OCI-LY3 (cell line): Measurements from ENCODE around the gene TMEM214.

Experiments
- H2AFZ ChIP-seq: fragments of 200-600, 300-600 bp; shearing (Covaris generic); 2 replicates; pipeline ENCODE4 v1.6.0; 2014; ENCODE audit warnings: antibody characterized with exemption, low read depth, low read length
- H3K27ac ChIP-seq: fragments of 200-600, 300-600 bp; sonication (generic); 2 replicates; pipeline ENCODE4 v1.5.1; 2014; ENCODE audit warnings: mild to moderate bottlenecking, low read length, moderate library complexity, mixed read lengths
- H3K27me3 ChIP-seq: fragments of 200-600, 300-600 bp; sonication (generic); 2 replicates; pipeline ENCODE4 v1.6.1; 2014; ENCODE audit warnings: low read depth, low read length, mixed read lengths
- H3K36me3 ChIP-seq: fragments of 200-600, 300-600 bp; sonication (generic); replicated peaks from 2 replicates; pipeline ENCODE3; 2014; ENCODE audit warnings: low read depth, low read length, mixed read lengths
- H3K4me1 ChIP-seq: fragments of 300-600, 200-600 bp; sonication (generic); 2 replicates; pipeline ENCODE4 v1.6.1; 2014; ENCODE audit warnings: low read length, mixed read lengths
- H3K4me2 ChIP-seq: fragments of 200-600, 300-600 bp; sonication (generic); 2 replicates; pipeline ENCODE4 v1.6.1; 2014; ENCODE audit warnings: low read length, mixed read lengths
- H3K4me3 ChIP-seq: fragments of 300-600, 200-600 bp; sonication (generic); 2 replicates; pipeline ENCODE4 v1.5.1; 2014; ENCODE audit warnings: antibody characterized with exemption, mild to moderate bottlenecking, low read length, moderate library complexity
- H3K79me2 ChIP-seq: fragments of 300-600, 200-600 bp; shearing (Covaris generic); 2 replicates; pipeline ENCODE4 v1.6.1; 2014; ENCODE audit warnings: mild to moderate bottlenecking, low read length, mixed read lengths
- H3K9ac ChIP-seq: fragments of 300-600, 200-600 bp; shearing (Covaris generic); 2 replicates; pipeline ENCODE4 v1.6.0; 2014; ENCODE audit warnings: mild to moderate bottlenecking, low read length, moderate library complexity
- H3K9me3 ChIP-seq: fragments of 200-600, 300-600 bp; shearing (Covaris generic); 2 replicates; pipeline ENCODE4 v1.6.1; 2014; ENCODE audit warnings: low read length, mixed read lengths; ENCODE audit not compliant: insufficient read depth
- H4K20me1 ChIP-seq: fragments of 200-600, 300-600 bp; sonication (generic); 2 replicates; pipeline ENCODE4 v1.6.1; 2016; ENCODE audit warnings: low read length, mixed read lengths; ENCODE audit not compliant: insufficient read depth
- CTCF ChIP-seq: fragments of 200-600, 300-600 bp; sonication (generic); IDR thresholded peaks from 2 replicates; pipeline ENCODE4 v1.5.1; 2014; ENCODE audit warnings: antibody characterized with exemption, low read length, low read depth
- EZH2phosphoT487 ChIP-seq: fragments of 200-600 bp; shearing (Covaris generic); IDR thresholded peaks from 2 replicates; pipeline ENCODE4 v1.6.1; 2018; ENCODE audit warnings: antibody characterized with exemption, mixed run types, low read depth

TMEM214 gene

GRCh38 chr2:27042985-27043634 lies 10.3 kb downstream of the TMEM214 start:
- H3K4me3 ChIP-seq, result peak overlapping the region; percentile 57
- H3K27me3 ChIP-seq, result no peaks in the 10 kb centered on the region
- no peaks in the 10 kb centered on the region for H4K20me1 ChIP-seq
- TF ChIP-seq EZH2phosphoT487, result no peak
- H2AFZ ChIP-seq, result no peak overlapping the region
- peaks cover 54% of the 10 kb centered on the region for H3K36me3 ChIP-seq
- H3K79me2 ChIP-seq, result no peaks in the 10 kb centered on the region
- peak overlapping the region; percentile 81 for H3K4me2 ChIP-seq
- H3K9ac ChIP-seq, result no peak overlapping the region
- H3K9me3 ChIP-seq, result peaks cover 5% of the 10 kb centered on the region; the same call in 1 of the 2 replicates
- peak overlapping the region; percentile 99 for H3K27ac ChIP-seq
- H3K4me1 ChIP-seq, result peaks cover 41% of the 10 kb centered on the region

GRCh38 chr2:27049422-27050280 lies 16.9 kb downstream of the TMEM214 start:
- H3K4me1 ChIP-seq, result peaks cover 14% of the 10 kb centered on the region
- H3K9me3 ChIP-seq, result no peaks in the 10 kb centered on the region
- H4K20me1 ChIP-seq, result no peaks in the 10 kb centered on the region
- peak overlapping the region; percentile 77 for H2AFZ ChIP-seq
- H3K27me3 ChIP-seq, result no peaks in the 10 kb centered on the region
- peak overlapping the region; percentile 96 for H3K9ac ChIP-seq
- H3K27ac ChIP-seq, result peak overlapping the region; percentile 95
- H3K4me3 ChIP-seq, result peak overlapping the region; percentile 91
- peaks cover 3% of the 10 kb centered on the region for H3K36me3 ChIP-seq
- no peaks in the 10 kb centered on the region for H3K79me2 ChIP-seq
- TF ChIP-seq CTCF (no peak), EZH2phosphoT487 (no peak)
- H3K4me2 ChIP-seq, result peak overlapping the region; percentile 93

- no peaks in the 10 kb centered on the region for H3K9me3 ChIP-seq
- peaks cover 14% of the 10 kb centered on the region for H3K4me1 ChIP-seq
- peak overlapping the region; percentile 96 for H3K9ac ChIP-seq
- H3K4me2 ChIP-seq, result peak overlapping the region; percentile 99
- H2AFZ ChIP-seq, result peak overlapping the region; percentile 77
- peaks cover 8% of the 10 kb centered on the region for H3K36me3 ChIP-seq
- no peaks in the 10 kb centered on the region for H3K27me3 ChIP-seq
- no peaks in the 10 kb centered on the region for H4K20me1 ChIP-seq
- peak overlapping the region; percentile 95 for H3K27ac ChIP-seq
- peak overlapping the region; percentile 91 for H3K4me3 ChIP-seq
- no peak for TF ChIP-seq EZH2phosphoT487
- no peaks in the 10 kb centered on the region for H3K79me2 ChIP-seq
These were observed 17.7 kb downstream of the TMEM214 start for GRCh38 chr2:27050281-27050995.

GRCh38 chr2:27050996-27051901 lies 18.5 kb downstream of the TMEM214 start, which contains the start of gene AGBL5:
AGBL5 (plus strand) TSS chr2:27051668; CDS start chr2:27052959, 1,291 bp downstream.
- Histone ChIP-seq H3K9ac (peak within 1 kb of the TSS; percentile 96), H3K27me3 (no peaks in the 10 kb centered on the region), H3K4me2 (peak within 1 kb of the TSS; percentile 99), H4K20me1 (no peaks in the 10 kb centered on the region), H3K4me1 (peaks cover 14% of the 10 kb centered on the region), H3K36me3 (peaks cover 16% of the 10 kb centered on the region), H3K79me2 (no peaks in the 10 kb centered on the region), H3K9me3 (no peaks in the 10 kb centered on the region), H2AFZ (peak within 1 kb of the TSS; percentile 77), H3K4me3 (peak within 1 kb of the TSS; percentile 91), H3K27ac (peak within 1 kb of the TSS; percentile 95)
- TF ChIP-seq EZH2phosphoT487 (no peak), CTCF (no peak)
